ENCODE measurements around the gene USP35.

- TF ChIP-seq CTCF (conservative IDR thresholded peaks at IDR 0.05 in 1 of 2, IDR thresholded peaks at IDR 0.05 in 1 of 2; ENCODE audit: low read depth in 1 of 2, low read length in 2 of 2): no peak
- no peak for TF ChIP-seq EZH2 (IDR thresholded peaks at IDR 0.05; ENCODE audit: low read length, missing control alignments)
Measured at GRCh38 chr11:78224506-78224905, 35.8 kb downstream of the USP35 start.

Data from fibroblast of lung (primary cell).